Hepatic stellate cell (primary cell): ENCODE measurements around the gene GNAT2.

ENCODE experiments used
- DNase-seq: peaks from one replicate; pipeline ENCODE4 v3.0.0; 2011; ENCODE audit warnings: low spot score

Gene GNAT2

GRCh38 chr1:109610609-109611307 lies 8.7 kb downstream of the GNAT2 start:
- DNase-seq = no peak

- DNase-seq = no peak
Measured at GRCh38 chr1:109609881-109610280, 9.5 kb downstream of the GNAT2 start.

DNA sequence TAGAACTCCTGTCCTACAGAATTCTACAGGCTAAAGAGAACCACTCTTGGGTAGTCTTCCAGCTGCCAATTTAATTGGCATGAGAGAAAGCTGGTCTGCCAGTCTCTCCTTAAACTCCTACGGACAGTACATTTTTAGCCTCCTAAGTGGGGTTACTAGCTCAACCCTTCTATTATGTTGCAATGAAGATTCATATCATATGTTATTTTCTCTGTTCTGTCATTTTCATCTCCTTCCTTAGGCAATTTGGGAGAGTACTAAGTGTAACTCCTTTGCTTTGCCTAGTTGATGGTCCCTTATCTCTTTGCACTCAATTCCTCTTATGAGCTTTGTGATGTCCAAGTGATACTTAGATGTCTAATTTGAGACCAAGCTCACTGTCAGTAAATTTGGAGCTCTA lies 14.0 kb downstream of the GNAT2 start:
- no peak for DNase-seq

DNA sequence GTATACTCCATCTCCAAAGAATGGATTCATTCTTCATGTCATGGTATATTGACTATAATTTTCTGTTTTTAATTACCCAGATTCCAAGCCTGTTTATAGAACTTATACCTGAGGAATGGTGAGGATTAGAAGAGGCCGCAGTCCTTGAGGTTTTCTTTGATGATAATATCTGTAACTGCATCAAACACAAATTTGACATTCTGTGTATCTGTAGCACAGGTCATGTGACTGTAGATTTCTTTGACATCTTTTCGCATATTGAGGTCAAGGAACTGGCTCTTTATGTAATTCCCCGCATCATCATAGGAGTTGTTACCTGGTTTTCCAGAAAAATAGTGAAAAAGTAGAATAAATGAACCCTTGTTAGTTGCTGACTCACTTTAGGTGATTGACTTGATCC lies 16.2 kb downstream of the GNAT2 start:
- no peak for DNase-seq

- no peak for DNase-seq
Measured at GRCh38 chr1:109598655-109599054, 20.8 kb downstream of the GNAT2 start.

GRCh38 chr1:109598156-109598555 lies 21.3 kb downstream of the GNAT2 start:
- DNase-seq = no peak

GRCh38 chr1:109595531-109595930 lies 23.9 kb downstream of the GNAT2 start:
- DNase-seq = no peak

DNA sequence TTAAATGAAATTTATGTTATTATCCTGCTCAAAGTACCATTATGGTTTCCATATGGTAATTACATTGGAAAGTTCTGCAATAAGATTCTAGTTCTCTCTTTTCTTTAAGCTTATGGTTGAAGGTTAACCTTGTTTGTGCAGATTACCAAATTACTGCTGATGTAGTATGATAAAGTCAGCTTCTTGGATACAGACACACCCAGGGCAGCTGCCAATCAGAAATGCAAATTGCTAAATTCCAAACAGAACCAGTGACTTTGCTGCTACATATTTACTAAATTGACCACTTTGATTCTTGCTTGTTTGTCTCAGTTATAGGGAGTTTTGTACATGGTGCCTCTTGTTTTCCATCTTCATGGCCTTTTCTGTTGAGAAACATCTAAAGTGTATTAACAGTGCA lies 26.5 kb downstream of the GNAT2 start:
- DNase-seq = no peak

DNA sequence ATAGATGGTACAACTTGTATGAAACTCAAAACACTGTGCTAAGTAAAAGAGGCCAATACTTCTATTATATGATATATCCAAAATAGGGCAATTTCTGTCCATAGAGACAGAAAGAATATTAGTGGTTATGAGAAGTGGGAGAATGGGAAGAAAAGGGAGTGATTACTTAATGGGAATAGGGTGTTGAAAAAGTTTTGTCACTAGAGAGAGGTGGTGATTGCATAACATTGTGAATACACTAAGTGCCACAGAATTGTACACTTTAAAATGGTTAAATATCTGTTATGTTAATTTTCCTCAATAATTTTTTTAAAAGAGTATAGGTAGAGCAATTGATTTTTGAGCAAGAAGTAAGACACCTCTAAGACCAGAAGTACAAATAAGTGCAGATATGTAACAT lies 29.7 kb downstream of the GNAT2 start:
- DNase-seq = no peak

- DNase-seq = no peak
Measured at GRCh38 chr1:109589177-109589576, 30.2 kb downstream of the GNAT2 start.

- DNase-seq = no peak
Measured at GRCh38 chr1:109586055-109586454, 33.4 kb downstream of the GNAT2 start.

DNA sequence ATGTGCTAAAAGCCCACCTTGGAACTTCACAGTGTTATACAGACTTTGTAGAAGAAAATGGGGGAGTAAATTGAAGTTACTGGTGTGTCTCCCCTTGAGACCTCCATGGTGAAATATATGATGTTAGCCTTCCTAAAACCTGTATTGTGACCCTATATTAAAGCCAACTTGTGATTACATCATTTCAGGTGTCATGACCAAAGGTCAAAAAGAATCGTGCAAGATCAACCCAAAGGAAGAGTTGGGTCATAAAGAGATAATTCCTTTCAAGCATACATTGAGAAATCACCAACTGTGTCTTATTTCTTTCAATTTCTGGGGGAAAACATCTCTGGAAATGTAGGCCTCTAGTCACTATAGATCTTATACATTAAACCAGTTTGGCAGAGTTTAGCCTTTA lies 34.6 kb downstream of the GNAT2 start:
- no peak for DNase-seq

- no peak for DNase-seq
Measured at GRCh38 chr1:109582021-109582420, 37.4 kb downstream of the GNAT2 start.

GRCh38 chr1:109579491-109579890 lies 39.9 kb downstream of the GNAT2 start:
- no peak for DNase-seq

- peak; percentile 9 for DNase-seq
Measured at GRCh38 chr1:109578947-109579443, 40.4 kb downstream of the GNAT2 start.

DNA sequence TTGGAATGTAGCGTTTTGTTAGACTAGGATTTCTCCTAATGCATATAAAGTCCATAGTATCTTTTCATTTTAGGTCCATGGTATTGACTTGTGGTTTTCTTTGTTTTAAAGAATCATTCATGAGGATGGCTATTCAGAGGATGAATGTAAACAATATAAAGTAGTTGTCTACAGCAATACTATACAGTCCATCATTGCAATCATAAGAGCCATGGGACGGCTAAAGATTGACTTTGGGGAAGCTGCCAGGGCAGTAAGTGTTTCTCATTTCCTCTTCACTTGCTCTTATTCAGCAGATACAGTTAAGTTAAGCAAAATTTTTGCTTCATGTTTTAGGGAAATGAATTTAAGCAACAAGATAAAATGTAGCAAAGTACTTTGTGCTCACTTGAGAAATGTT lies 45.6 kb downstream of the GNAT2 start:
- no peak for DNase-seq

- DNase-seq = peak; percentile 14
Measured at GRCh38 chr1:109570414-109570813, 49.0 kb downstream of the GNAT2 start.

DNA sequence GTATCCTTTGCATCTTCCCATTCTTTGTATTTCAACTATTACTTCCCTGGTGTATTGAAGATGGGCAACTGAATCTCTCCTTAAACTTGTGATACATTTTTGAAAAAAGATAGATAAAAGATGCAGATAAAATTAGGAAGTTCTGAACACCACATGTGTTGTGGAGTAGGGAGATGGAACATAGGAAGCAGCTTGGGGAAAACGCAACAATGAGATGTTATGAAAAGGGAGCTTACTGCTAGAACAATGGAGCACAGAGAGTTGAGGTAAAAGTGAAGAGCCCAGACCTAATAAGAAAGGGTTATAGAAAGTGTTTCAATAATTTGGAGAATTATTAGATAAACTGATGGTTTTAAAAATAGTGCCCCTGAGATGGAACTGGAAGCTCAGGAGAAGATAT lies 50.1 kb downstream of the GNAT2 start:
- no peak for DNase-seq

GRCh38 chr1:109567877-109568672 lies 51.3 kb downstream of the GNAT2 start:
- DNase-seq = no peak

GRCh38 chr1:109566982-109567381 lies 52.4 kb downstream of the GNAT2 start:
- DNase-seq = no peak

DNA sequence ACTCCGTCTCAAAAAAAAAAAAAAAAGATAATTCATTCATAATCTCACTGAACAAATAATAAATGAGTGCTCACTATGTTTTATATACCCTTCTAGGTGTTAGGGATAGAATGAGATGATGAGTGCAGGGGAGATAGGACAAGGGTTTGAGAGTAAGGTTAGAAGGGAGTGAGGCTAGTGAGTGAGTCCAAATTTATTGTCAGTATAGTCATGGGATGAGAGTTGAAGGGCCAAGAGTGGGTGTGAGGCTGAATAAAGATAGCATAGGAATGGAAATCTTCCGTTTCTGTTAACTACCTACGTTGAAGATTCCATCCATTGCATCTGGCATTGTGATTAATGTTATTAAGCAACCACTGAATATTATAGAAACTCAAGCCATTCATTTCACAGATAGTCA lies 54.2 kb downstream of the GNAT2 start:
- DNase-seq = no peak

GRCh38 chr1:109564194-109564878 lies 55.1 kb downstream of the GNAT2 start:
- no peak for DNase-seq

GRCh38 chr1:109559995-109560394 lies 59.4 kb downstream of the GNAT2 start:
- DNase-seq = no peak
